ENCODE data around the gene APOA4. TPM values are rescaled to one million over a fixed set of nuclear protein-coding genes. Genes with fewer than 3 reads are reported as not detected.

The APOA4 gene
- total RNA-seq, 2 donors from 2014 or later = 0.35 to 0.38 TPM

GRCh38 chr11:116825854-116826750, 3.0 kb upstream of the APOA4 start:
- Mint-ChIP-seq H3K27me3 (ENCODE audit: insufficient read depth) (peaks cover 2% of the 10 kb centered on the region), H3K4me1 (peaks cover 10% of the 10 kb centered on the region), H3K27ac (no peak overlapping the region), H3K36me3 (ENCODE audit: low read depth) (no peaks in the 10 kb centered on the region), H3K9me3 (no peaks in the 10 kb centered on the region), H3K4me3 (no peak overlapping the region)
- Histone ChIP-seq H3K27ac (ENCODE audit: low read depth, low read length) (no peak overlapping the region), H3K27me3 (ENCODE audit: control insufficient read depth, insufficient read depth, low read length, poor library complexity, severe bottlenecking) (no peaks in the 10 kb centered on the region), H3K9ac (ENCODE audit: extremely low read depth, low read length, poor library complexity, severe bottlenecking) (no peak overlapping the region), H3K9me3 (ENCODE audit: control insufficient read depth, low read length) (no peaks in the 10 kb centered on the region), H3K4me3 (ENCODE audit: low read length) (no peak overlapping the region), H3K36me3 (ENCODE audit: control insufficient read depth, insufficient read depth, low read length) (no peaks in the 10 kb centered on the region), H3K4me1 (ENCODE audit: control insufficient read depth, insufficient read depth, low read length) (peaks cover 23% of the 10 kb centered on the region)
- TF ChIP-seq, protein P1, sequence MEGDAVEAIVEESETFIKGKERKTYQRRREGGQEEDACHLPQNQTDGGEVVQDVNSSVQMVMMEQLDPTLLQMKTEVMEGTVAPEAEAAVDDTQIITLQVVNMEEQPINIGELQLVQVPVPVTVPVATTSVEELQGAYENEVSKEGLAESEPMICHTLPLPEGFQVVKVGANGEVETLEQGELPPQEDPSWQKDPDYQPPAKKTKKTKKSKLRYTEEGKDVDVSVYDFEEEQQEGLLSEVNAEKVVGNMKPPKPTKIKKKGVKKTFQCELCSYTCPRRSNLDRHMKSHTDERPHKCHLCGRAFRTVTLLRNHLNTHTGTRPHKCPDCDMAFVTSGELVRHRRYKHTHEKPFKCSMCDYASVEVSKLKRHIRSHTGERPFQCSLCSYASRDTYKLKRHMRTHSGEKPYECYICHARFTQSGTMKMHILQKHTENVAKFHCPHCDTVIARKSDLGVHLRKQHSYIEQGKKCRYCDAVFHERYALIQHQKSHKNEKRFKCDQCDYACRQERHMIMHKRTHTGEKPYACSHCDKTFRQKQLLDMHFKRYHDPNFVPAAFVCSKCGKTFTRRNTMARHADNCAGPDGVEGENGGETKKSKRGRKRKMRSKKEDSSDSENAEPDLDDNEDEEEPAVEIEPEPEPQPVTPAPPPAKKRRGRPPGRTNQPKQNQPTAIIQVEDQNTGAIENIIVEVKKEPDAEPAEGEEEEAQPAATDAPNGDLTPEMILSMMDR (conservative IDR thresholded peaks at IDR 0.05) = no peak
- WGBS, 2 experiments (ENCODE audit: insufficient coverage in 1 of 2, insufficient read length in 1 of 2) = 85 to 87% methylated on average over 21 to 22 of the region's 22 CpGs
- no peak for DNase-seq

GRCh38 chr11:116825434-116825833, 2.3 kb upstream of the APOA4 start:
- H3K9me3 ChIP-seq (ENCODE audit: control insufficient read depth, low read length) = no peaks in the 10 kb centered on the region
- H3K4me1 Mint-ChIP-seq = peaks cover 10% of the 10 kb centered on the region
- no peak overlapping the region for H3K27ac Mint-ChIP-seq
- TF ChIP-seq, protein P1 (conservative IDR thresholded peaks at IDR 0.05) = no peak
- DNase-seq = no peak
- no peak overlapping the region for H3K9ac ChIP-seq (ENCODE audit: extremely low read depth, low read length, poor library complexity, severe bottlenecking)
- no peak overlapping the region for H3K27ac ChIP-seq (ENCODE audit: low read depth, low read length)
- H3K36me3 ChIP-seq (ENCODE audit: control insufficient read depth, insufficient read depth, low read length) = no peaks in the 10 kb centered on the region
- no peaks in the 10 kb centered on the region for H3K36me3 Mint-ChIP-seq (ENCODE audit: low read depth)
- peaks cover 23% of the 10 kb centered on the region for H3K4me1 ChIP-seq (ENCODE audit: control insufficient read depth, insufficient read depth, low read length)
- no peaks in the 10 kb centered on the region for H3K27me3 ChIP-seq (ENCODE audit: control insufficient read depth, insufficient read depth, low read length, poor library complexity, severe bottlenecking)
- peaks cover 2% of the 10 kb centered on the region for H3K27me3 Mint-ChIP-seq (ENCODE audit: insufficient read depth)
- H3K4me3 Mint-ChIP-seq = no peak overlapping the region
- WGBS, 2 experiments (ENCODE audit: insufficient coverage in 1 of 2, insufficient read length in 1 of 2) = 91 to 94% methylated on average over 5 of the region's 5 CpGs
- no peaks in the 10 kb centered on the region for H3K9me3 Mint-ChIP-seq
- no peak overlapping the region for H3K4me3 ChIP-seq (ENCODE audit: low read length)

GRCh38 chr11:116822575-116822974, 529 bp downstream of the APOA4 start:
- Mint-ChIP-seq H3K27me3 (ENCODE audit: insufficient read depth) (peaks cover 2% of the 10 kb centered on the region), H3K9me3 (no peaks in the 10 kb centered on the region), H3K36me3 (ENCODE audit: low read depth) (no peaks in the 10 kb centered on the region), H3K27ac (no peak overlapping the region), H3K4me3 (no peak overlapping the region), H3K4me1 (peaks cover 8% of the 10 kb centered on the region)
- H3K4me3 ChIP-seq (ENCODE audit: low read length) = no peak overlapping the region
- no peaks in the 10 kb centered on the region for H3K9me3 ChIP-seq (ENCODE audit: control insufficient read depth, low read length)
- WGBS, 2 experiments (ENCODE audit: insufficient coverage in 1 of 2, insufficient read length in 1 of 2) = 85 to 86% methylated on average over 5 of the region's 5 CpGs
- H3K9ac ChIP-seq (ENCODE audit: extremely low read depth, low read length, poor library complexity, severe bottlenecking) = no peak overlapping the region
- peak; percentile 31 for DNase-seq
- no peaks in the 10 kb centered on the region for H3K27me3 ChIP-seq (ENCODE audit: control insufficient read depth, insufficient read depth, low read length, poor library complexity, severe bottlenecking)
- H3K36me3 ChIP-seq (ENCODE audit: control insufficient read depth, insufficient read depth, low read length) = no peaks in the 10 kb centered on the region
- no peak overlapping the region for H3K27ac ChIP-seq (ENCODE audit: low read depth, low read length)
- TF ChIP-seq, protein P1 (conservative IDR thresholded peaks at IDR 0.05) = no peak
- peaks cover 19% of the 10 kb centered on the region for H3K4me1 ChIP-seq (ENCODE audit: control insufficient read depth, insufficient read depth, low read length)
